IMR-90 (cell line): ENCODE measurements around the gene SELP. TPM values are rescaled to one million over a fixed set of nuclear protein-coding genes. Genes with fewer than 3 reads are reported as not detected.

Source experiments
- ATAC-seq: fragments of 200-7000 bp; cut with Tn5 transposase; 2 replicates; pipeline ENCODE4 v1.9.1; 2020; ENCODE audit warnings: low read depth, mild to moderate bottlenecking, moderate library complexity
- BruUV-seq: library from RNA; stranded (reverse); fragments of 400-500 nt; replicated peaks from 2 replicates; lab custom pipeline; 2021; lab: Mats Ljungman, UMichigan
- CTCF ChIA-PET: fragments of 300-600 bp; formaldehyde crosslinking; extraction: SDS; loops from one replicate; lab custom pipeline; 2021; ENCODE audit warnings: antibody characterized with exemption; lab: Yijun Ruan, JAX
- POLR2A ChIA-PET: fragments of 300-600 bp; sonication (Branson Sonifier 250); formaldehyde crosslinking; loops from one replicate; lab custom pipeline; 2022; ENCODE audit warnings: antibody characterized with exemption; ENCODE audit not compliant: unreplicated experiment; lab: Charles Lee
- DNase-seq: peaks from one replicate; pipeline ENCODE4 v3.0.0; 2013
- H2AFZ ChIP-seq: replicated peaks from 2 replicates; pipeline ENCODE3; 2013; ENCODE audit warnings: low read length, mild to moderate bottlenecking; ENCODE audit not compliant: poor library complexity
- H2AK5ac ChIP-seq: 2 replicates; pipeline ENCODE4 v1.6.1; 2013; ENCODE audit warnings: low read depth, low read length, inconsistent platforms
- H2AK9ac ChIP-seq: replicated peaks from 2 replicates; pipeline ENCODE3; 2013; ENCODE audit warnings: mild to moderate bottlenecking, low read depth, low read length, moderate library complexity; ENCODE audit not compliant: poor library complexity
- H2BK120ac ChIP-seq: 2 replicates; pipeline ENCODE4 v1.6.1; 2013; ENCODE audit warnings: low read depth, low read length, inconsistent platforms
- H2BK15ac ChIP-seq: 3 replicates; pipeline ENCODE4 v1.6.1; 2013; ENCODE audit warnings: low read depth, low read length, inconsistent platforms
- H2BK20ac ChIP-seq: 2 replicates; pipeline ENCODE4 v1.6.1; 2013; ENCODE audit warnings: low read depth, mild to moderate bottlenecking, inconsistent platforms, low read length, moderate library complexity
- H2BK5ac ChIP-seq: 2 replicates; pipeline ENCODE4 v1.6.1; 2013; ENCODE audit warnings: mild to moderate bottlenecking, low read depth, low read length, inconsistent platforms; ENCODE audit not compliant: poor library complexity, severe bottlenecking
- H3K14ac ChIP-seq: replicated peaks from 2 replicates; pipeline ENCODE4 v1.6.1; 2013; ENCODE audit warnings: low read depth, low read length, inconsistent platforms
- H3K18ac ChIP-seq: 2 replicates; pipeline ENCODE4 v1.6.1; 2013; ENCODE audit warnings: low read depth, low read length, control low read depth
- H3K23ac ChIP-seq: 2 replicates; pipeline ENCODE4 v1.6.1; 2013; ENCODE audit warnings: low read depth, low read length, inconsistent platforms
- H3K27ac ChIP-seq: 2 replicates; pipeline ENCODE4 v1.5.1; 2013; ENCODE audit warnings: mild to moderate bottlenecking, control low read depth, low read length; ENCODE audit not compliant: insufficient read depth
- H3K27me3 ChIP-seq: 2 replicates; pipeline ENCODE4 v1.6.1; 2013; ENCODE audit warnings: low read length; ENCODE audit not compliant: control insufficient read depth, insufficient read depth
- H3K36me3 ChIP-seq: 2 replicates; pipeline ENCODE4 v1.6.1; 2013; ENCODE audit warnings: low read length, mixed read lengths; ENCODE audit not compliant: control insufficient read depth, insufficient read depth
- H3K4ac ChIP-seq: 2 replicates; pipeline ENCODE4 v1.6.1; 2013; ENCODE audit warnings: low read depth, low read length, inconsistent platforms
- H3K4me1 ChIP-seq: 2 replicates; pipeline ENCODE4 v1.6.1; 2013; ENCODE audit warnings: low read length, mixed read lengths; ENCODE audit not compliant: control insufficient read depth, insufficient read depth
- H3K4me2 ChIP-seq: 2 replicates; pipeline ENCODE4 v1.6.1; 2013; ENCODE audit warnings: low read depth, mild to moderate bottlenecking, control low read depth, low read length, moderate library complexity
- H3K4me3 ChIP-seq: 2 replicates; pipeline ENCODE4 v1.5.1; 2013; ENCODE audit warnings: low read depth, mild to moderate bottlenecking, control low read depth, low read length, moderate library complexity; ENCODE audit not compliant: insufficient read depth
- H3K56ac ChIP-seq: 2 replicates; pipeline ENCODE4 v1.6.1; 2013; ENCODE audit warnings: low read length, inconsistent platforms; ENCODE audit not compliant: insufficient read depth; ENCODE audit errors: extremely low read depth
- H3K79me1 ChIP-seq, 2 experiments: 2 replicates each; pipeline ENCODE4 v1.6.1; 2013; ENCODE audit warnings: low read length in 2 of 2, inconsistent platforms in 1 of 2, low read depth in 1 of 2
- H3K9ac ChIP-seq: 2 replicates; pipeline ENCODE4 v1.6.1; 2013; ENCODE audit warnings: low read depth, low read length, control low read depth
- H3K9me1 ChIP-seq: 2 replicates; pipeline ENCODE4 v1.6.1; 2013; ENCODE audit warnings: low read length, inconsistent platforms; ENCODE audit not compliant: insufficient read depth
- H3K9me3 ChIP-seq: 2 replicates; pipeline ENCODE4 v1.6.1; 2013; ENCODE audit warnings: low read length; ENCODE audit not compliant: control insufficient read depth, insufficient read depth
- H4K20me1 ChIP-seq: 2 replicates; pipeline ENCODE4 v1.6.1; 2013; ENCODE audit warnings: low read length, inconsistent platforms; ENCODE audit not compliant: insufficient read depth
- H4K5ac ChIP-seq: 2 replicates; pipeline ENCODE4 v1.6.1; 2013; ENCODE audit warnings: mild to moderate bottlenecking, low read depth, low read length, control low read depth
- H4K8ac ChIP-seq, 2 experiments: 2 replicates each; pipeline ENCODE4 v1.6.1; 2013; ENCODE audit warnings: low read depth in 2 of 2, low read length in 2 of 2, control low read depth in 1 of 2, inconsistent platforms in 1 of 2
- H4K91ac ChIP-seq: 2 replicates; pipeline ENCODE4 v1.6.1; 2013; ENCODE audit warnings: low read depth, low read length, inconsistent platforms; ENCODE audit not compliant: insufficient read depth
- BHLHE40 ChIP-seq: fragments of 150-350 bp; IDR thresholded peaks from 2 replicates; pipeline ENCODE4 v1.6.1; 2016; ENCODE audit warnings: mild to moderate bottlenecking, low read depth, low read length
- CEBPB ChIP-seq: IDR thresholded peaks from 2 replicates; pipeline ENCODE4 v1.6.1; 2012; ENCODE audit warnings: low read depth, low read length, improper control_type of control experiment
- CHD1 ChIP-seq: IDR thresholded peaks from 2 replicates; pipeline ENCODE4 v1.6.1; 2012; ENCODE audit warnings: low read depth, low read length, improper control_type of control experiment
- FOS ChIP-seq: fragments of 150-350 bp; IDR thresholded peaks from 2 replicates; pipeline ENCODE4 v1.6.1; 2016; ENCODE audit warnings: low read depth, low read length
- MAFK ChIP-seq: IDR thresholded peaks from 2 replicates; pipeline ENCODE4 v1.6.1; 2012; ENCODE audit warnings: low read depth, low read length, improper control_type of control experiment
- MAZ ChIP-seq: IDR thresholded peaks from 2 replicates; pipeline ENCODE4 v1.6.1; 2012; ENCODE audit warnings: low read depth, mild to moderate bottlenecking, low read length, improper control_type of control experiment, moderate library complexity, borderline replicate concordance
- MXI1 ChIP-seq: IDR thresholded peaks from 2 replicates; pipeline ENCODE4 v1.6.1; 2012; ENCODE audit warnings: low read depth, mild to moderate bottlenecking, low read length, moderate library complexity, borderline replicate concordance
- NFE2L2 ChIP-seq: fragments of 150-350 bp; IDR thresholded peaks from 2 replicates; pipeline ENCODE4 v1.6.1; 2016; ENCODE audit warnings: low read depth, mild to moderate bottlenecking, low read length
- POLR2A ChIP-seq: IDR thresholded peaks from 2 replicates; pipeline ENCODE4 v1.6.1; 2012; ENCODE audit warnings: mild to moderate bottlenecking, low read depth, low read length
- RAD21 ChIP-seq: IDR thresholded peaks from 2 replicates; pipeline ENCODE4 v1.6.1; 2012; ENCODE audit warnings: low read length, improper control_type of control experiment
- RFX5 ChIP-seq: IDR thresholded peaks from 2 replicates; pipeline ENCODE4 v1.8.0; 2012; ENCODE audit warnings: low read depth, mild to moderate bottlenecking, low read length, moderate library complexity
- SMC3 ChIP-seq: fragments of 150-350 bp; IDR thresholded peaks from 2 replicates; pipeline ENCODE4 v1.6.1; 2016; ENCODE audit warnings: low read depth, mild to moderate bottlenecking, antibody characterized with exemption, low read length, moderate library complexity
- WGBS, 2 experiments: methylation state at CpG; one replicate each; pipeline versions ENCODE4 v1.1.5 to v1.1.7; 2013; ENCODE audit warnings: missing lambda C conversion rate in 2 of 2; ENCODE audit not compliant: insufficient read length in 1 of 2; ENCODE audit errors: extremely low coverage in 2 of 2; 5-methylcytosine and 5-hydroxymethylcytosine counted together
- dilution Hi-C: fragments of 300-500 bp; cut with HindIII; formaldehyde crosslinking; loops from one replicate; pipeline ENCODE4 v1.14.3; 2018; ENCODE audit warnings: low sequenced_read_pairs; ENCODE audit not compliant: unreplicated experiment
- in situ Hi-C: fragments of 300-500 bp; cut with MboI; formaldehyde crosslinking; loops from 3 replicates; pipeline ENCODE4 v1.14.3; 2019; ENCODE audit warnings: low sequenced_read_pairs, inconsistent platforms, mixed read lengths
- intact Hi-C: fragments of 100-400 bp; cut with micrococcal nuclease; formaldehyde crosslinking; loops from 2 replicates; pipeline ENCODE4 v1.10.0; 2022
- polyA plus RNA-seq, 3 experiments: library from polyadenylated mRNA; depleted of rRNA; stranded (reverse); fragments of >200 nt; gene quantifications; 2 replicates each; pipeline ENCODE4 v1.2.3, GENCODE V29; 2012; ENCODE audit warnings: low replicate concordance in 1 of 3
- total RNA-seq: library from RNA; depleted of rRNA; stranded (reverse); fragments of >200 nt; gene quantifications from 2 replicates; pipeline ENCODE4 v1.2.3, GENCODE V29; 2012
- TF ChIP-seq, protein P1 (sequence below): conservative IDR thresholded peaks from 2 replicates; pipeline ENCODE4 v1.5.1; 2012; ENCODE audit warnings: mild to moderate bottlenecking, low read depth, low read length, improper control_type of control experiment
- TF ChIP-seq, protein P2 (sequence below): fragments of 150-350 bp; IDR thresholded peaks from 2 replicates; pipeline ENCODE4 v1.6.1; 2016; ENCODE audit warnings: low read depth, mild to moderate bottlenecking, low read length, moderate library complexity, borderline replicate concordance

SELP gene
- total and polyA plus RNA-seq, 2 of the 4 experiments (the other 2 are of a cell fraction): not detected

- Histone ChIP-seq H3K9me1 (no peaks in the 10 kb centered on the region), H4K8ac (no peak overlapping the region), H2BK120ac (no peak overlapping the region), H3K4me1 (no peaks in the 10 kb centered on the region), H2BK15ac (no peak overlapping the region), H3K27me3 (no peaks in the 10 kb centered on the region), H3K79me1 (no peaks in the 10 kb centered on the region), H2BK20ac (no peak overlapping the region), H3K4me2 (no peak overlapping the region), H4K20me1 (no peaks in the 10 kb centered on the region), H3K4me3 (no peak overlapping the region), H3K18ac (no peak overlapping the region), H3K9ac (no peak overlapping the region), H3K27ac (no peak overlapping the region), H3K56ac (no peak overlapping the region), H2AFZ (no peak overlapping the region), H3K4ac (no peak overlapping the region), H4K91ac (no peak overlapping the region), H2AK5ac (no peak overlapping the region), H3K14ac (no peak overlapping the region), H2BK5ac (no peak overlapping the region), H3K23ac (no peak overlapping the region), H3K9me3 (no peaks in the 10 kb centered on the region), H3K36me3 (no peaks in the 10 kb centered on the region), H4K5ac (no peak overlapping the region), H2AK9ac (no peak overlapping the region)
- DNase-seq (no peak), ATAC-seq (no peak)
- TF ChIP-seq MXI1 (no peak), RAD21 (no peak), SMC3 (no peak), CEBPB (no peak), FOS (no peak), POLR2A (no peak), MAZ (no peak), BHLHE40 (no peak), MAFK (no peak), CHD1 (no peak), NFE2L2 (no peak), RFX5 (no peak)
- TF ChIP-seq, protein P1, sequence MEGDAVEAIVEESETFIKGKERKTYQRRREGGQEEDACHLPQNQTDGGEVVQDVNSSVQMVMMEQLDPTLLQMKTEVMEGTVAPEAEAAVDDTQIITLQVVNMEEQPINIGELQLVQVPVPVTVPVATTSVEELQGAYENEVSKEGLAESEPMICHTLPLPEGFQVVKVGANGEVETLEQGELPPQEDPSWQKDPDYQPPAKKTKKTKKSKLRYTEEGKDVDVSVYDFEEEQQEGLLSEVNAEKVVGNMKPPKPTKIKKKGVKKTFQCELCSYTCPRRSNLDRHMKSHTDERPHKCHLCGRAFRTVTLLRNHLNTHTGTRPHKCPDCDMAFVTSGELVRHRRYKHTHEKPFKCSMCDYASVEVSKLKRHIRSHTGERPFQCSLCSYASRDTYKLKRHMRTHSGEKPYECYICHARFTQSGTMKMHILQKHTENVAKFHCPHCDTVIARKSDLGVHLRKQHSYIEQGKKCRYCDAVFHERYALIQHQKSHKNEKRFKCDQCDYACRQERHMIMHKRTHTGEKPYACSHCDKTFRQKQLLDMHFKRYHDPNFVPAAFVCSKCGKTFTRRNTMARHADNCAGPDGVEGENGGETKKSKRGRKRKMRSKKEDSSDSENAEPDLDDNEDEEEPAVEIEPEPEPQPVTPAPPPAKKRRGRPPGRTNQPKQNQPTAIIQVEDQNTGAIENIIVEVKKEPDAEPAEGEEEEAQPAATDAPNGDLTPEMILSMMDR: no peak
- TF ChIP-seq, protein P2, sequence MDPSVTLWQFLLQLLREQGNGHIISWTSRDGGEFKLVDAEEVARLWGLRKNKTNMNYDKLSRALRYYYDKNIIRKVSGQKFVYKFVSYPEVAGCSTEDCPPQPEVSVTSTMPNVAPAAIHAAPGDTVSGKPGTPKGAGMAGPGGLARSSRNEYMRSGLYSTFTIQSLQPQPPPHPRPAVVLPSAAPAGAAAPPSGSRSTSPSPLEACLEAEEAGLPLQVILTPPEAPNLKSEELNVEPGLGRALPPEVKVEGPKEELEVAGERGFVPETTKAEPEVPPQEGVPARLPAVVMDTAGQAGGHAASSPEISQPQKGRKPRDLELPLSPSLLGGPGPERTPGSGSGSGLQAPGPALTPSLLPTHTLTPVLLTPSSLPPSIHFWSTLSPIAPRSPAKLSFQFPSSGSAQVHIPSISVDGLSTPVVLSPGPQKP: no peak
- no TSS peak for BruUV-seq
- WGBS, 2 experiments: 63% methylated on average over 1 of the region's 1 CpG; no CpG with 5 or more reads in 1 of the 2 experiments
- POLR2A ChIA-PET: no interaction called here
- in situ Hi-C loops (no loop called here), intact Hi-C loops (no loop called here), dilution Hi-C loops (no loop called here)
- CTCF ChIA-PET: no interaction called here
These were observed 19.8 kb downstream of the SELP start for GRCh38 chr1:169610108-169610507.
